Renal cortical epithelial cell (primary cell): Measurements from ENCODE around the gene DSCAM. TPM values are rescaled to one million over a fixed set of nuclear protein-coding genes. Genes with fewer than 3 reads are reported as not detected.

ENCODE experiments used
- DNase-seq: peaks from one replicate; pipeline ENCODE4 v3.0.0-alpha.2; 2011; ENCODE audit warnings: low read depth
- total RNA-seq: library from RNA; depleted of rRNA; stranded (reverse); fragments of >200 nt; gene quantifications from 2 replicates; pipeline ENCODE4 v1.2.3, GENCODE V29; 2014

Gene DSCAM
- total RNA-seq, 1 donor from 2014 or later, result not detected

- no peak for DNase-seq
These were observed 179.0 kb downstream of the DSCAM start for GRCh38 chr21:40667967-40668366.

DNA sequence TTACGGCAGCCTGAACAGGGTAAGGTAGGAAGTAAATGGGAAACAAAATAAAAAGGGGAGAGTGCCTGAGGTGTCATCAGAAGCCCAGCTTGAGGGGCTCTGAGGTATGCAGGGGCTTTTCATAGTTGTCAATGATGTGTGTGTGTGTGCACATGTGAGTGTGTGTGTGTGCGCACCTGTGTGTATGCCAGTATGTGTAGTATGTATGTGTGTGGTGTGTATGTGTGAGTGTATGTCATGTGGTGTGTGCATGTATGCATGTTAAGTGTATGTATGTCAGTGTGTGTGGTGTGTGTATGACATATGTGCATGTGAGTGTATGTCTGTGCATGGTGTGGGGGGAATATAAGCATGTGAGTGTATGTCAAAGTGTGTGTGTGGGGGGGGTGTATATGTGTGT is 184.1 kb downstream of the DSCAM start:
- no peak for DNase-seq

- DNase-seq, result no peak
These were observed 186.5 kb downstream of the DSCAM start for GRCh38 chr21:40660461-40660860.

- DNase-seq, result no peak
These were observed 188.6 kb downstream of the DSCAM start for GRCh38 chr21:40658311-40658710.

- DNase-seq, result no peak
These were observed 194.5 kb downstream of the DSCAM start for GRCh38 chr21:40652436-40652835.

DNA sequence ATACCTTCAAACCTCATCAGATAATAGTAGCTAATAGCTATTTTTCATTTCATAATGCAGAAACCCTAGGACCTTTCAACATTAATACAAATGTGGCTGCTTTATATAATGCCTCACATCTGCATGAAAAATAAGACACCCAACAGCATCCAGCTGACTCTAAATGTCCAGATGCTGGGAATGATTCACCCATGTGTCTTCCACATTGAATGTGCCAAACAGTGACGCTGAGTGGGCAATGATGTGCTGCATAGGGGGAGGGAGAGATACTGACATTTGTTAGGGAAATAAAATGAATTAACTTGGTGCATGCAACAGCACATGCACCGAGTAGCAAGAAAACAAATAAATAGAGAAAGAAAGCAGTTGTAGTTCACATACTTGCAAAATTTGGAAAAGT is 199.3 kb downstream of the DSCAM start:
- DNase-seq, result no peak

- no peak for DNase-seq
These were observed 200.3 kb downstream of the DSCAM start for GRCh38 chr21:40646651-40647050.

GRCh38 chr21:40641042-40641441 is 205.9 kb downstream of the DSCAM start:
- no peak for DNase-seq

DNA sequence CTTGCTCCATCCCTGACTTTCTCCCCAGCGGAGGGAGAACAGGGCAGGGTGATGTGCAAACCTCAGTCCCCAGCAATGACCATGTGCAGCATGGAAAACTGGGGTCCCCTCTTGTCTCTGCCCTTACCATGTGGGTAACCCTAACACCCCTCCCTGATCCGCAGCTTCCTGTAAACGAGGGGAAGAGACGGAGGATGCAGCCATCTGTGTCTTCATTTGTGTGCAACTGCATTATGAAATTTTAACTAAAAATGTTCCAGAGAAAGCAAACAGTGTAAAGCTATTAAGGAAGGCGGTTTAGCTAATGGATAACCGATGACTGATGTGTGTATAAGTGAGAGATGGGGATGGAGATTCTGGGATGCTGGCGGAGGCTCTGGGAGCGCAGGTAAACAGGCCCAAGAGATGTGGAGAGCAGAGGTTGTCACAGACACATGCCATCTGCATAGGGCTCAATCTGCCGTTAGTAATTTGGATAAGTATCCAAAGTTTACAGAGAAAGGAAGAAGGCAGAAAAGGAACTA is 206.6 kb downstream of the DSCAM start:
- no peak for DNase-seq

DNA sequence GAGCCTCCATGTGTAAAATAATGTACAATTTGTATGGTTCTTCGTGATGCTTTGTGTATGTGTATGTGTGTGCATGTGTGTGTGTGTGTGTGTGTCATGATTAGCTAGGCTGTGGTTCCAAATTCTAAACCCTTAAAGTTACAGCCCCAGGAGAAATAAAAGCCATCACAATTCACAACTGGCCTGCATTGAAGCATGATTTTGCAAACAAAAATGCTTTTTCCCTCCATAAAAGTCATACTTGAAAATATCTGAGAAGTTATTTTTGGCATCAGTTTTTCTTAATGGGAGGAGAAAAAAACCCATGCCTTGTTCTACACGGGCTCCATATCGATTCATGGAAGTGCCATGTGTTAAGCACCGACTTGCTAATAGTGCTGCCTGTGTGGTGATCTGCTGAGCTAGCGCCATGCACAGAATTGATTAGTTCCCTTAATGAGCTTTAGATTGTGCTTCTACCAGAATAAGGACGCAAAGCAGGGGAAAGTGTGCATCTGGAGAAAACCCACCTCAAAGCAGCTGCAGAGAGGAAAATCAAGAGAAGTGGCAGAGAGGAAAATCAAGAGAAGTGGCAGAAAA is 207.3 kb downstream of the DSCAM start:
- DNase-seq, result no peak

DNA sequence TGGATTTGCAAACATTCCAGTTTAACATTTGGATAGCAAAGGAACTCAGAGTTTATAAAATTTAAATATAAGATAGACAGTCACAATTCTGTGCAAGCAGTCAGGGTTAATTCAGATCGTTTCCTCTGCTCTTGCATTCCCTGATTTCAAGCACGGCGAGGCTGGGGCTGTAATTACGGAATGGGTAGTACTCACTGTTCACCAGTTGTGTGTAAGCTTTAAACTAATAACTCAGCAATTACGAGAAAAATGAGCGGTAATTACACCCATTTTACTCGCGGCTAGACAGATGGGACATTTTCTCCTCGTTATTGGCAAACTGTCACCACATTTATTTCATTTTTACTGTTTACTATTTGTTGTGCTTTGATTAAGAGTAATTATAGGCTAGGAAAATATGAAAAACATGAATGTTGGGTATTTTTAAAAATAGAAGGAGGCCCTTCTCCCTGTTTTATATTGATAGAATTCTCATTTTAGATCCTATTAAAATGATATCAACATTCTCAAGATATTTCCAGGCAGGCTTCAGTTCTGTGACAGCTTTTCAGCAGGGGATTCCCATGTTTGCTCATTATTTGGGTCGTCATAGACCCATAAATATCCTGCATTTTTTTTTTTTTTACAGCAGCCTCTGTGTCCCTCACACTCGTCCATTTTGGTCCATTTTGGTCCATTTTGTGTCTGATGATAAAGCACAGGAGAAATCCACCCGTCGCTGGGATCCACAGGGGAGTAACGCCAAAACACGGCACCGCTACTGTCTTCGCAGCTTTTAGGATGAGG is 208.3 kb downstream of the DSCAM start:
- DNase-seq, result no peak

DNA sequence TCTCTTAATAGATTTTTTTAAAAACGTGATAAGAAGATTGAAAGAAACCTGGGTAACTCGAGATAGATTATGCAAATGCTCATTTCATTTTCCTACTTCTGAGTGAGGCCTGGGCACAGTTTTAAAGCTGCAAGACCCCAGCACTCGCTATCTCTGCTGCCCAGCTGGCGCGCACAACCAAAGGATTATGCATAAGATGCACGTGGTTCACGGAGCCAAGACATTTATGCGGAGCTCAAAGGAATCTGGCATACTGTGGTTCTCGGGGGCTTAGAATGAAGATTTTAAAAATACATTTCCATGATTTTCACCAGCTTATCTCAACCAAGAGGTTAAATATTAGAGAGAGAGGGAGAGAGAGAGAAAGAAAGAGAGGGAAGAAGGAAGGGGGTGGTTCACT is 210.9 kb downstream of the DSCAM start:
- no peak for DNase-seq

- no peak for DNase-seq
These were observed 211.6 kb downstream of the DSCAM start for GRCh38 chr21:40635391-40635790.

GRCh38 chr21:40634141-40634540 is 212.8 kb downstream of the DSCAM start:
- no peak for DNase-seq

GRCh38 chr21:40633048-40633447 is 213.9 kb downstream of the DSCAM start:
- no peak for DNase-seq

DNA sequence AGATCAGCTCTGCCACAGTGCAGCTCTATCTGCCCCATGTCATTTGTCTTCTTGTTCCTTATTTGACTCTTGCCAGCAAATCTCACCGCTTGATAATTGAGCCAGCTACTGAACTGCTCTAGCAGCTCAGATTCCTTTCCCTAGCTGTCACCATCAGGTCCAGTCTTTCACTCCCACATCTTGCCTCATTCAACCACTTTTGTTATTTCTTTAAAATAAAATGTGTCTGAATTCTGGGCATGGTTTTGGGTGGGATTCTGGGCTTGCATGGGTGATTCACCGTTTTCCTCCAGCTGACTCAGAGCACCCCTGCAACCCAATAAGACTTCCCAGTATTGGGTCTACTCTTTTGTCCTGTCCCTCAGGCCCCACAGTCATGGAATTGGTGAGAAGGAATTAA is 215.7 kb downstream of the DSCAM start:
- no peak for DNase-seq

DNA sequence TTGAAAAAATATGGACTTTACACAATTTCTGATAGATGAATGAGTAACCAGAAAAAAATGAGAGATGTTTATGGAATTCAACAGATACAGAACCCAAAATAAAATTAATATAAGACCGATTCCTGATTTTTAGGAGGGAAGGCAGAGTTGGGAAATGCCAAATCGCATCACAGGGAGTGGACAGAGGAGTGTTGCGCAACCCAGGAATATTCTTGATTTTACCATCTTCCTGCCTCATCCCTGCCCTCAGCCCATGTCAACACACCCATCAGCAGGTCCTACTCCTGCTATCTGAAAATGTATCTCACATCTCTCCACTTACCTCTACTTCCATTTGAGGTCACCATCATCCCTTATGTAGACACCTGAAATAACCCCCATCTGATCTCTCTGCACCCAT is 221.0 kb downstream of the DSCAM start:
- DNase-seq, result no peak

DNA sequence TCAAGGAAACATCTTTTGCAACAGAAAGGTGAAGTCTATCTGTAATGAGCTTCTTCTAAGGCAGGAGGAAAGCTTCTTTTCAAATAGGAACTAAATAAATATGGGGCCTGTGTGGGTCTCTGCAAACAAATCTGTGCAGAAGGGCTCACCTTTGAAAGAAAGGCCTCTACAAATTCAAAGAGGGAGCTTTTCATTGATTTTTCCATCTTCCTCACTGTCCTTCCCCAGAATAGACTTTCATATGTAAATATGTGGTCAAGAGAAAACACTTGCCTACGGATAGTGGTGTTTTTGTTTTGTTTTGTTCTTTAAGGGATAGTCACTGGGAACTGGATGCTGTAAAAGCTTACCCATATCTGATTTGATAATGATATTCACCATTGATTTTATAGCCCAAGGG is 223.4 kb downstream of the DSCAM start:
- DNase-seq, result no peak

- no peak for DNase-seq
These were observed 224.4 kb downstream of the DSCAM start for GRCh38 chr21:40622531-40622930.

DNA sequence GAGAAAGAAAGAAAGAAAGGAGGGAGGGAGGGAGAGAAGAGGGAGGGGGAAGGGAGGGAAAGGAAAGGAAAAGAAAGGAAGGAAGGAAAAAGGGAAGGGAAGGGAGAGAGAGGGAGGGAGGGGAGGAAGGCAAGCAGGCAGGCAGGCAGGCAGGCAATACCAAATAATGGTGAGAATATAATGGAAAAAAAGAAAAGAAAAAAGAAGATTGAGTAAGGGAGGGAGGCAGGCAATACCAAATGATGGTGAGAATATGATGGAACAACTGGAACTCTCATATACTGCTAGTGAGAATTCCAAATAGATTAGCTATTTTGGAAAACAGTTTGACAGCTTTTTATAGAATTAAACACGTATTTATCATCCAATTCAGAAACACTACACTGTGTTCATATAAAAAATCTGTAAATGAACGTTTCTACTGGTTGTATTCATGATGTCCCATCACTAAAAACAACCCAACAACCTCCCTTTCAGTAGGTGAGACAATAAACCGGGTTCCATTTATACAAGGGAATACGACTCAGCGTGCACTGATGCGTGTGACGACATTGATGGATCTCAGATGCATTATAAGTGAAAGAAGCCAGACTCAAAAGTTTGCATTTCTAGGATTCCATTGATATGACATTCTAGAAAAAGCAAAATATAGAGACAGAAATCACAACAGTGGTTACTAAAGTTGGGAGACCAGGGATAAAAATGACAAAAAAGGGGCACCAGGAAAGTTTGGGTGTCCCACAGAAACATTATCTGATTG is 226.4 kb downstream of the DSCAM start:
- DNase-seq, result no peak

- DNase-seq, result no peak
These were observed 228.6 kb downstream of the DSCAM start for GRCh38 chr21:40618191-40618973.

DNA sequence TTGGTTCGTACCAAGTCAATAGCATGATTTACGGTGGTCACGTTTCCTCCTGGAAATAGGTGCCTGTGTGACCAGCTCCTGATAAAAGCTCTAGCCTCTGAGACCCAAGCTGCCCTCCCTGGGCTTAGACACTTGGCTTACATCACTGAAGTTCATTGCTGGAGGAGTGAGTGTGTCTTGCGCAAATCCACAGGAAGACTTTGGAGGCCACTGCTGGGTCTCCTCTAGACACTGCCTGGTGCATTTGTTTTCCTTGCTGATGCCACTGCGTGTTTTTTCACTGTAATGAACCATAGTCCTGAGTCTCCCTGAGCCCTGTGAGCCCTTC is 230.6 kb downstream of the DSCAM start:
- no peak for DNase-seq
